H1 (cell line): ENCODE results near the gene UFC1.

Experiments used
- CTBP2 ChIP-seq: IDR thresholded peaks from 2 replicates; pipeline ENCODE4 v1.7.0; 2011; ENCODE audit warnings: borderline replicate concordance, mild to moderate bottlenecking, moderate library complexity, mixed read lengths, low read length; ENCODE audit not compliant: insufficient read depth, insufficient read length
- CTCF ChIP-seq, 3 experiments: IDR thresholded peaks; 1 replicate in 2 of 3; 2 replicates in 1 of 3; pipeline versions ENCODE4 v1.5.1 to v1.6.1; 2011; ENCODE audit warnings: low read length in 3 of 3, mild to moderate bottlenecking in 3 of 3, inconsistent platforms in 2 of 3, low read depth in 1 of 3, moderate library complexity in 1 of 3; ENCODE audit not compliant: insufficient read depth in 1 of 3; ENCODE audit errors: control extremely low read depth in 1 of 3
- HDAC2 ChIP-seq, 2 experiments: fragments of 300-600 bp in 1 of 2; sonication (generic) in 1 of 2; IDR thresholded peaks; 2 replicates each; pipeline ENCODE4 v1.6.1; 2011 to 2012; ENCODE audit warnings: low read depth in 2 of 2, low read length in 2 of 2, mild to moderate bottlenecking in 2 of 2, moderate library complexity in 2 of 2, borderline replicate concordance in 1 of 2, inconsistent platforms in 1 of 2
- MAFK ChIP-seq: IDR thresholded peaks from 2 replicates; pipeline ENCODE4 v1.6.1; 2012; ENCODE audit warnings: low read depth, mild to moderate bottlenecking, improper control_type of control experiment, low read length
- PHF8 ChIP-seq: fragments of 200-600 bp; sonication (generic); conservative IDR thresholded peaks from 2 replicates; pipeline ENCODE4 v1.7.1; 2012; ENCODE audit warnings: low read depth, mild to moderate bottlenecking, inconsistent platforms, low read length, moderate library complexity
- RBBP5 ChIP-seq: IDR thresholded peaks from 2 replicates; pipeline ENCODE4 v1.7.1; 2012; ENCODE audit warnings: low read depth, mild to moderate bottlenecking, inconsistent platforms, low read length, moderate library complexity, borderline replicate concordance
- SAP30 ChIP-seq: fragments of 300-600 bp; sonication (generic); IDR thresholded peaks from 2 replicates; pipeline ENCODE4 v1.7.1; 2012; ENCODE audit warnings: low read length, moderate library complexity, mild to moderate bottlenecking, inconsistent platforms; ENCODE audit not compliant: insufficient read depth, insufficient replicate concordance
- TAF1 ChIP-seq: IDR thresholded peaks from 2 replicates; pipeline ENCODE4 v1.6.1; 2011; ENCODE audit warnings: mild to moderate bottlenecking, low read depth, low read length
- TEAD4 ChIP-seq: IDR thresholded peaks from 2 replicates; pipeline ENCODE4 v1.6.1; 2012; ENCODE audit warnings: low read depth, low read length, inconsistent platforms, mixed read lengths

- TF ChIP-seq HDAC2 (IDR thresholded peaks at IDR 0.05; ENCODE audit: borderline replicate concordance in 1 of 2, low read depth in 2 of 2, low read length in 2 of 2) (no peak), MAFK (no peak), CTCF (IDR thresholded peaks at IDR 0.05; ENCODE audit: control extremely low read depth in 1 of 3, insufficient read depth in 1 of 3, low read depth in 1 of 3, low read length in 3 of 3) (no peak), RBBP5 (no peak), TAF1 (no peak), PHF8 (no peak), CTBP2 (no peak), SAP30 (no peak), TEAD4 (no peak)
Observed at GRCh38 chr1:161195171-161195570, 41.4 kb downstream of the UFC1 start.
